Activated naive CD8-positive, alpha-beta T cell treated with anti-CD3 and anti-CD28 coated beads for 36 hours (primary cell): ENCODE data around the gene AGBL3. TPM values are rescaled to one million over a fixed set of nuclear protein-coding genes. Genes with fewer than 3 reads are reported as not detected.
"Not testable (repeated sequence)": the region's sequence is repeated elsewhere in the genome, so short reads cannot be mapped to it uniquely, and the experiment has no call there.

Experiments
- DNase-seq: peaks from one replicate; pipeline ENCODE4 v3.0.0; 2021
- H3K27ac Mint-ChIP-seq: one replicate; pipeline ENCODE4 v1.8.0; 2022; ENCODE audit warnings: mild to moderate bottlenecking, moderate library complexity, mixed read lengths
- H3K27me3 Mint-ChIP-seq: one replicate; pipeline ENCODE4 v1.8.0; 2022; ENCODE audit warnings: mild to moderate bottlenecking, mixed read lengths
- H3K36me3 Mint-ChIP-seq: one replicate; pipeline ENCODE4 v1.8.0; 2021; ENCODE audit warnings: mild to moderate bottlenecking, mixed read lengths
- H3K4me1 Mint-ChIP-seq: one replicate; pipeline ENCODE4 v1.8.0; 2021; ENCODE audit warnings: mixed read lengths
- H3K4me3 Mint-ChIP-seq: one replicate; pipeline ENCODE4 v1.8.0; 2022; ENCODE audit warnings: mild to moderate bottlenecking, moderate library complexity, mixed read lengths
- H3K9me3 Mint-ChIP-seq: one replicate; pipeline ENCODE4 v1.8.0; 2022; ENCODE audit warnings: mixed read lengths
- total RNA-seq, 2 experiments: library from RNA; stranded (reverse); gene quantifications; one replicate each; pipeline ENCODE4 v1.2.3, GENCODE V29; 2021

Gene AGBL3
- total RNA-seq, 2 experiments from 2014 or later = 2.2 to 3.6 TPM

DNA sequence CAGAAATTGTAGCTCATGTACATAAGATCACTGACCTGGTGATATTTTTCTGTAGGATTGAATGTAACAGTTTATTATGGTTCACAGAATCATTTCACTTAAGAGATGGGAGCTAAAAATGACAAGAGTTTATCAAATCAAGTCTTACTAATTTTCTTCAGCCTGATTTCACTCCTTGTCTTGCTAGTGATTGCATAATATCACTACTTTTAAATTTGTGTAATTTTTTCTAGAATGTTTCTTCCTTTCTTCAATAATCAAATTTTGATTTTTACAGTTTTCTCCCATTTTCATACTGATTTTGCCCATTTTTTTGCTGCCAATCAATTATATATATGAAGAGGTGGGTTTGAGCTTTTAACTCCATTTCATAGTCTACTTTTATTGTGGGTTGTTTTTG is 92.8 kb downstream of the AGBL3 start:
- Mint-ChIP-seq H3K36me3 (no peaks in the 10 kb centered on the region), H3K9me3 (no peaks in the 10 kb centered on the region), H3K4me1 (no peaks in the 10 kb centered on the region), H3K4me3 (no peak overlapping the region), H3K27me3 (no peaks in the 10 kb centered on the region), H3K27ac (no peak overlapping the region)
- DNase-seq = no peak

- H3K4me3 Mint-ChIP-seq = no peak overlapping the region
- H3K27me3 Mint-ChIP-seq = no peaks in the 10 kb centered on the region
- H3K4me1 Mint-ChIP-seq = no peaks in the 10 kb centered on the region
- H3K36me3 Mint-ChIP-seq = peaks cover 11% of the 10 kb centered on the region
- no peak overlapping the region for H3K27ac Mint-ChIP-seq
- peaks cover 21% of the 10 kb centered on the region for H3K9me3 Mint-ChIP-seq
- DNase-seq = no peak
These were observed 96.7 kb downstream of the AGBL3 start for GRCh38 chr7:135083005-135083404.

GRCh38 chr7:135088566-135088965 is 102.3 kb downstream of the AGBL3 start:
- Mint-ChIP-seq H3K27ac (no peak overlapping the region), H3K4me1 (peaks cover 2% of the 10 kb centered on the region), H3K4me3 (no peak overlapping the region), H3K9me3 (peaks cover 33% of the 10 kb centered on the region), H3K36me3 (peaks cover 17% of the 10 kb centered on the region), H3K27me3 (no peaks in the 10 kb centered on the region)
- DNase-seq = no peak

- Mint-ChIP-seq H3K36me3 (peaks cover 14% of the 10 kb centered on the region), H3K9me3 (peaks cover 20% of the 10 kb centered on the region), H3K4me1 (peaks cover 2% of the 10 kb centered on the region), H3K4me3 (no peak overlapping the region), H3K27ac (no peak overlapping the region), H3K27me3 (no peaks in the 10 kb centered on the region)
- no peak for DNase-seq
These were observed 105.4 kb downstream of the AGBL3 start for GRCh38 chr7:135091717-135092116.

GRCh38 chr7:135094472-135095237 is 108.3 kb downstream of the AGBL3 start:
- no peak overlapping the region for H3K27ac Mint-ChIP-seq
- H3K27me3 Mint-ChIP-seq = no peaks in the 10 kb centered on the region
- H3K36me3 Mint-ChIP-seq = peaks cover 3% of the 10 kb centered on the region
- peaks cover 4% of the 10 kb centered on the region for H3K4me1 Mint-ChIP-seq
- no peak overlapping the region for H3K4me3 Mint-ChIP-seq
- no peaks in the 10 kb centered on the region for H3K9me3 Mint-ChIP-seq
- DNase-seq = no peak

DNA sequence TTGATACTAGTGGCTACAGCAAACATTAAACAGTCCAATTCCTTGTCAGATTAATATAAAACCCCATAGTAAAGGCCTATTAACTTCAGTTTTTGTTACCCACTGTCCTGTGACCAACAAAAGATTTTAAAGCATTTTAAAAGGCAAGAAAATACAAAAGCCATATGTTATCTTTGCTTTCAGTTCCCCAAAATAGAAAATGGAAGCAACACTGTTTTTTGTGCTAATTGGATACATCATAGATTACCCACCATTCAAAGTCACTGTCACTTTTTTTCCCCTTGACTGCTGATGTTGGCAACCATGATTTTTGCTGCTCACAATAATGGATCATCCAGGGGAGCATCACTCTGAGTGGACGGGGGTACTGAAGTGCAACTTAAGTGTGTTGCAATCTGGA is 109.1 kb downstream of the AGBL3 start:
- H3K9me3 Mint-ChIP-seq = no peaks in the 10 kb centered on the region
- peaks cover 4% of the 10 kb centered on the region for H3K4me1 Mint-ChIP-seq
- H3K27ac Mint-ChIP-seq = no peak overlapping the region
- peaks cover 3% of the 10 kb centered on the region for H3K36me3 Mint-ChIP-seq
- no peaks in the 10 kb centered on the region for H3K27me3 Mint-ChIP-seq
- DNase-seq = no peak
- no peak overlapping the region for H3K4me3 Mint-ChIP-seq

GRCh38 chr7:135098391-135098790 is 112.1 kb downstream of the AGBL3 start:
- Mint-ChIP-seq H3K27me3 (no peaks in the 10 kb centered on the region), H3K4me3 (no peak overlapping the region), H3K36me3 (peaks cover 2% of the 10 kb centered on the region), H3K9me3 (peaks cover 4% of the 10 kb centered on the region), H3K4me1 (peaks cover 9% of the 10 kb centered on the region), H3K27ac (no peak overlapping the region)
- no peak for DNase-seq

- Mint-ChIP-seq H3K9me3 (peaks cover 11% of the 10 kb centered on the region), H3K27me3 (no peaks in the 10 kb centered on the region), H3K4me1 (peaks cover 9% of the 10 kb centered on the region), H3K4me3 (no peak overlapping the region), H3K36me3 (peaks cover 2% of the 10 kb centered on the region), H3K27ac (no peak overlapping the region)
- DNase-seq = no peak
These were observed 114.5 kb downstream of the AGBL3 start for GRCh38 chr7:135100856-135101255.

- Mint-ChIP-seq H3K4me3 (no peak overlapping the region), H3K27me3 (no peaks in the 10 kb centered on the region), H3K4me1 (peaks cover 9% of the 10 kb centered on the region), H3K27ac (no peak overlapping the region), H3K36me3 (peaks cover 2% of the 10 kb centered on the region), H3K9me3 (peaks cover 11% of the 10 kb centered on the region)
- DNase-seq = no peak
These were observed 116.1 kb downstream of the AGBL3 start for GRCh38 chr7:135102372-135102771.

DNA sequence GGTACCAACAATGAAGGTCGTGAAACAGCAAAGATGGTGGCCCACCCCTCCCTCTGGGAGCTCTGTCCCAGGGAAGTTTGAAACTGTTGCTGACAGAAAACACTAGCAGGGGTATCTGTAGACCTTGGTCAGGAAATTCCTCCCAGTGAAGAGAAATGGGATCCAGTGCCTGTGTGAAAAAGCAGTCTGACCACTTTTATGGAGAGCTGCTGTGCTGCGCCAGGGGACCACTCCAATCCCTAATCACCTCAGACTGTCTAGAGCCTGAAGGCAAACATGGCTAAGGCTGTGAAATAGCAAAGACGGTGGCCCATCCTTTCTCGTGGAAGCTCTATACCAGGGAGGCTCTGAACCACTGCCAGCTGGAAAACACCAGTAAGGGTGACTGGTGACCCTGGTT is 123.3 kb downstream of the AGBL3 start:
- Mint-ChIP-seq H3K9me3 (peaks cover 3% of the 10 kb centered on the region), H3K4me3 (no peak overlapping the region), H3K27ac (no peak overlapping the region), H3K4me1 (no peaks in the 10 kb centered on the region), H3K36me3 (no peaks in the 10 kb centered on the region), H3K27me3 (no peaks in the 10 kb centered on the region)
- DNase-seq = no peak

- Mint-ChIP-seq H3K36me3 (no peaks in the 10 kb centered on the region), H3K4me1 (no peaks in the 10 kb centered on the region), H3K9me3 (no peaks in the 10 kb centered on the region), H3K27me3 (no peaks in the 10 kb centered on the region), H3K27ac (no peak overlapping the region), H3K4me3 (no peak overlapping the region)
- no peak for DNase-seq
These were observed 123.7 kb downstream of the AGBL3 start for GRCh38 chr7:135109976-135110375.

DNA sequence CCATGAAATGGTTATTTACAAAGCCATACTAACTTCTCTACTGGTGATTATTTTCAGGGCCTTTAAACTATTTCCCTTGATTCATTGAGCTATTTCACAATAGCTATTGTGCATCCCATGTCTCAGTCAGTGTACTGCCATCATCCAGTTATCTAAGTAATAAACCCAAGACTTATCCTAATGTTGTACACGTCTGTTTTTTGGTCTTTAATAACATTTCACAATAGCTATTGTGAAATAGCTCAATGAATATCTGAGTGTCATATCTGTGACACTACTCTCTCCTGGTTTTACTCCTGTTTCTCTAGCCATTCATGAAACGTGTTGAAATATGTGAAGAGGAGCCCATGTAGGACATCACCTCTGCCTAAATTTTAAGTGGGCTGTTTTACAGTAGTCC is 125.1 kb downstream of the AGBL3 start:
- Mint-ChIP-seq H3K36me3 (no peaks in the 10 kb centered on the region), H3K27ac (no peak overlapping the region), H3K4me1 (no peaks in the 10 kb centered on the region), H3K4me3 (no peak overlapping the region), H3K27me3 (no peaks in the 10 kb centered on the region), H3K9me3 (no peaks in the 10 kb centered on the region)
- DNase-seq = no peak

DNA sequence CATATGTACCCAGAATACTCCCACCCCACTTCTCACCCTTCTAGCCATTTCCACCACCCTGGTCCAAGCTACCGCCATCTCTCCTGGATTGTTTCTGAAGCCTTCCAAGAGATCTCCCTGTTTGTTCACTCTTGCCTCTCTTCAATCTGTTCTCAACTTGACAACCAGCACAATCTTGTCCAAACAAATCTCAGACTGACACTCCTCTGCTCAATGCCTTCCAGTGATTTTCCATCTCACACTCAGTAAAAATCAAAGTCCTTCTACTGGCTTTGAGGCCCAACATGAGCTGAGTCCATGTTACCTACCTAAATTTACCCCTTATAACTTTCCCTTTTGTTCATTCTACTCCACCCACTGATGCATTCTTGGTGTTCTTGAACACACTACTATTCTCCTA is 128.3 kb downstream of the AGBL3 start:
- DNase-seq = no peak
- Mint-ChIP-seq H3K9me3 (peaks cover 1% of the 10 kb centered on the region), H3K4me3 (no peak overlapping the region), H3K4me1 (no peaks in the 10 kb centered on the region), H3K27ac (no peak overlapping the region), H3K27me3 (no peaks in the 10 kb centered on the region), H3K36me3 (peaks cover 3% of the 10 kb centered on the region)

DNA sequence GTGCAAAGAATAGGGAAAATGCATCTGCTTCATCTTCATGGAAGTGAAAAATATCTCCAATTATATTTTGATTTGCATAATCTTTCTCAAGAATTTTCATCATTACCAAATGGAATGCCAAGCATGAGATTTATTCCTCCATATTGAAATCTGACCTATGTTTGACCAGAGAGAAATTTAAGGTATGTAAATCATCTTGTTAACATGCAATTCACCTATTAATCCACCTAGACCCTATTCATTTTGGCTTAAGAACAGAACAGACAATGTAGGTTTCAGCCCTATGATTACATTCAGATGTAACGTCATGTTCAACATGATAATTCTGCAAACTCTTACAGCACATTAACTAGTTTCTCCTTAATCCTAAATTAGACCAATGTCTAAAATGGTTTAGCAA is 130.8 kb downstream of the AGBL3 start:
- Mint-ChIP-seq H3K4me3 (no peak overlapping the region), H3K27ac (no peak overlapping the region), H3K9me3 (peaks cover 9% of the 10 kb centered on the region), H3K36me3 (peaks cover 11% of the 10 kb centered on the region), H3K4me1 (no peaks in the 10 kb centered on the region), H3K27me3 (no peaks in the 10 kb centered on the region)
- DNase-seq = no peak

GRCh38 chr7:135121868-135122267 is 135.6 kb downstream of the AGBL3 start:
- H3K27ac Mint-ChIP-seq = no peak overlapping the region
- no peak for DNase-seq
- no peaks in the 10 kb centered on the region for H3K27me3 Mint-ChIP-seq
- H3K9me3 Mint-ChIP-seq = peaks cover 30% of the 10 kb centered on the region
- H3K4me1 Mint-ChIP-seq = no peaks in the 10 kb centered on the region
- peaks cover 16% of the 10 kb centered on the region for H3K36me3 Mint-ChIP-seq
- H3K4me3 Mint-ChIP-seq = no peak overlapping the region

GRCh38 chr7:135124631-135125030 is 138.3 kb downstream of the AGBL3 start:
- H3K4me1 Mint-ChIP-seq, DNase-seq, H3K4me3 Mint-ChIP-seq, H3K27me3 Mint-ChIP-seq, H3K27ac Mint-ChIP-seq: not testable (repeated sequence)
- H3K36me3 Mint-ChIP-seq = peaks cover 14% of the 10 kb centered on the region
- peaks cover 29% of the 10 kb centered on the region for H3K9me3 Mint-ChIP-seq
